OCI-LY3 (cell line): ENCODE measurements around the gene OTOA.

Experiments used
- EZH2phosphoT487 ChIP-seq: fragments of 200-600 bp; shearing (Covaris generic); IDR thresholded peaks from 2 replicates; pipeline ENCODE4 v1.6.1; 2018; ENCODE audit warnings: antibody characterized with exemption, mixed run types, low read depth
- TF ChIP-seq, protein P1 (sequence below): fragments of 200-600, 300-600 bp; sonication (generic); IDR thresholded peaks from 2 replicates; pipeline ENCODE4 v1.5.1; 2014; ENCODE audit warnings: antibody characterized with exemption, low read length, low read depth

DNA sequence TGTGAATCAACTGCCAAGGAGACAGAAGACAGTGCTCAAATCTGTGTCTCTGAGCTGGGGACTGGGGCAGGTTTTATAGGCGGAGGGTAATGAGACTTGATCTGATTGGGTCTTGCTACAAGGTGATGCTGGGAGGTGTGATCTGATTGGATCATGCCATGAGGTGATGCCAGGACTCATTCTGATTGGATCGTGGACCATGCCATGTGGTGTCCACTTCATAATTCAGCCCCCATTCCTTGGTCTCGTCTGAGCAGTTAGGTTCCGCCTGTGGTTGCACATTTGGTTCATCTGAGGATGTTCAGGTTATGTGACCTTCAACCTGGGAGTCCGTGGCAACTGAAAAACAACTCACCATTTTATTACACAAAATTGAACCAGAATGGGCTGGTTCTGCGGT lies 41.0 kb downstream of the OTOA start:
- TF ChIP-seq, protein P1, sequence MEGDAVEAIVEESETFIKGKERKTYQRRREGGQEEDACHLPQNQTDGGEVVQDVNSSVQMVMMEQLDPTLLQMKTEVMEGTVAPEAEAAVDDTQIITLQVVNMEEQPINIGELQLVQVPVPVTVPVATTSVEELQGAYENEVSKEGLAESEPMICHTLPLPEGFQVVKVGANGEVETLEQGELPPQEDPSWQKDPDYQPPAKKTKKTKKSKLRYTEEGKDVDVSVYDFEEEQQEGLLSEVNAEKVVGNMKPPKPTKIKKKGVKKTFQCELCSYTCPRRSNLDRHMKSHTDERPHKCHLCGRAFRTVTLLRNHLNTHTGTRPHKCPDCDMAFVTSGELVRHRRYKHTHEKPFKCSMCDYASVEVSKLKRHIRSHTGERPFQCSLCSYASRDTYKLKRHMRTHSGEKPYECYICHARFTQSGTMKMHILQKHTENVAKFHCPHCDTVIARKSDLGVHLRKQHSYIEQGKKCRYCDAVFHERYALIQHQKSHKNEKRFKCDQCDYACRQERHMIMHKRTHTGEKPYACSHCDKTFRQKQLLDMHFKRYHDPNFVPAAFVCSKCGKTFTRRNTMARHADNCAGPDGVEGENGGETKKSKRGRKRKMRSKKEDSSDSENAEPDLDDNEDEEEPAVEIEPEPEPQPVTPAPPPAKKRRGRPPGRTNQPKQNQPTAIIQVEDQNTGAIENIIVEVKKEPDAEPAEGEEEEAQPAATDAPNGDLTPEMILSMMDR: no peak
- TF ChIP-seq EZH2phosphoT487: no peak
